Liver (tissue), 9 donors: ENCODE data around the gene ANGPTL7. TPM values are rescaled to one million over a fixed set of nuclear protein-coding genes. Genes with fewer than 3 reads are reported as not detected.
A peak's percentile ranks its signal among the peaks of the same experiment; 100 is the strongest.

Source experiments
- DNase-seq: peaks from one replicate; pipeline ENCODE4 v3.0.0-alpha.2; 2017; ENCODE audit warnings: low spot score
- H3K27ac ChIP-seq, 2 donors: one replicate each; pipeline ENCODE4 v1.7.0; 2013; ENCODE audit warnings: inconsistent platforms in 2 of 2, low read length in 2 of 2, control low read depth in 1 of 2, low read depth in 1 of 2, mild to moderate bottlenecking in 1 of 2
- H3K27me3 ChIP-seq, 4 donors: one replicate each; pipeline versions ENCODE4 v1.6.1 to v1.7.0; 2013; ENCODE audit warnings: low read length in 3 of 4, inconsistent platforms in 1 of 4, mild to moderate bottlenecking in 1 of 4, moderate library complexity in 1 of 4; ENCODE audit not compliant: control insufficient read depth in 4 of 4, insufficient read depth in 4 of 4
- H3K36me3 ChIP-seq, 4 donors: one replicate each; pipeline versions ENCODE4 v1.6.1 to v1.7.0; 2013; ENCODE audit warnings: low read length in 3 of 4, mild to moderate bottlenecking in 3 of 4, low read depth in 1 of 4, moderate library complexity in 1 of 4; ENCODE audit not compliant: control insufficient read depth in 4 of 4, insufficient read depth in 3 of 4
- H3K4me1 ChIP-seq, 4 donors: one replicate each; pipeline versions ENCODE4 v1.6.1 to v1.7.0; 2013; ENCODE audit warnings: low read length in 3 of 4, mild to moderate bottlenecking in 3 of 4, moderate library complexity in 1 of 4; ENCODE audit not compliant: control insufficient read depth in 4 of 4, insufficient read depth in 4 of 4
- H3K4me3 ChIP-seq, 3 donors: one replicate each; pipeline versions ENCODE4 v1.6.1 to v1.7.0; 2013; ENCODE audit warnings: low read length in 3 of 3, control low read depth in 1 of 3, low read depth in 1 of 3, mild to moderate bottlenecking in 1 of 3
- H3K9ac ChIP-seq, 2 donors: one replicate each; pipeline ENCODE4 v1.7.0; 2013; ENCODE audit warnings: low read length in 2 of 2, mild to moderate bottlenecking in 2 of 2, moderate library complexity in 2 of 2, control low read depth in 1 of 2, low read depth in 1 of 2
- H3K9me3 ChIP-seq, 4 donors: one replicate each; pipeline versions ENCODE4 v1.6.1 to v1.7.0; 2013; ENCODE audit warnings: low read length in 3 of 4; ENCODE audit not compliant: control insufficient read depth in 4 of 4
- EGR1 ChIP-seq, 2 donors: IDR thresholded peaks; 2 replicates each; pipeline ENCODE4 v1.6.1; 2016 to 2018; ENCODE audit warnings: antibody characterized with exemption in 2 of 2, low read depth in 2 of 2
- FOXA1 ChIP-seq: IDR thresholded peaks from 2 replicates; pipeline ENCODE4 v1.6.1; 2016; ENCODE audit warnings: antibody characterized with exemption
- FOXA2 ChIP-seq: IDR thresholded peaks from 2 replicates; pipeline ENCODE4 v1.6.1; 2016; ENCODE audit warnings: antibody characterized with exemption
- GABPA ChIP-seq, 2 donors: IDR thresholded peaks in 1 of 2; conservative IDR thresholded peaks in 1 of 2; 2 replicates each; pipeline ENCODE4 v1.6.1; 2016; ENCODE audit warnings: antibody characterized with exemption in 2 of 2, mild to moderate bottlenecking in 1 of 2, moderate library complexity in 1 of 2
- HNF4A ChIP-seq, 2 donors: conservative IDR thresholded peaks; 2 replicates each; pipeline ENCODE4 v1.6.1; 2016; ENCODE audit warnings: antibody characterized with exemption in 2 of 2, mild to moderate bottlenecking in 2 of 2
- HNF4G ChIP-seq: IDR thresholded peaks from 2 replicates; pipeline ENCODE4 v1.6.1; 2016; ENCODE audit warnings: antibody characterized with exemption
- JUND ChIP-seq, 2 donors: IDR thresholded peaks; 2 replicates each; pipeline ENCODE4 v1.6.1; 2016; ENCODE audit warnings: antibody characterized with exemption in 2 of 2
- NR2F2 ChIP-seq: IDR thresholded peaks from 2 replicates; pipeline ENCODE4 v1.6.1; 2016; ENCODE audit warnings: antibody characterized with exemption
- RAD21 ChIP-seq, 2 donors: IDR thresholded peaks; 2 replicates each; pipeline ENCODE4 v1.6.1; 2016; ENCODE audit warnings: antibody characterized with exemption in 2 of 2, mild to moderate bottlenecking in 2 of 2
- RXRA ChIP-seq, 2 donors: IDR thresholded peaks; 2 replicates each; pipeline ENCODE4 v1.6.1; 2017 to 2018; ENCODE audit warnings: antibody characterized with exemption in 2 of 2, mild to moderate bottlenecking in 1 of 2
- TAF1 ChIP-seq: conservative IDR thresholded peaks from 2 replicates; pipeline ENCODE4 v1.6.1; 2016; ENCODE audit warnings: antibody characterized with exemption, mild to moderate bottlenecking
- WGBS: extraction: QIAGEN DNeasy Blood & Tissue Kit; methylation state at CpG from one replicate; pipeline ENCODE4 v1.1.7; 2013; 5-methylcytosine and 5-hydroxymethylcytosine counted together
- polyA plus RNA-seq, 2 donors: library from polyadenylated mRNA; stranded (reverse) in 1 of 2; unstranded in 1 of 2; fragments of 200-250 nt in 1 of 2; fragments of >200 nt in 1 of 2; fragmentation: Nextera tagmentation in 1 of 2; extraction: Ambion mirVana in 1 of 2; gene quantifications; one replicate each; pipeline versions ENCODE4 v1.2.1 to v1.2.3, GENCODE V29; 2013 to 2015
- total RNA-seq, 2 donors: library from RNA; depleted of rRNA; stranded (reverse); fragments of >200 nt; gene quantifications; one replicate each; pipeline ENCODE4 v1.2.3, GENCODE V29; 2014
- TF ChIP-seq, protein P1 (sequence below): IDR thresholded peaks from 2 replicates; pipeline ENCODE4 v1.6.1; 2016; ENCODE audit warnings: antibody characterized with exemption
- TF ChIP-seq, protein P2 (sequence below): fragments of 150-350 bp; IDR thresholded peaks from 2 replicates; pipeline ENCODE4 v1.5.1; 2017; ENCODE audit warnings: improper control_type of control experiment, low read depth, low read length; ENCODE audit not compliant: missing input control
- TF ChIP-seq, protein P3 (sequence below): IDR thresholded peaks from 2 replicates; pipeline ENCODE4 v1.6.1; 2016; ENCODE audit warnings: antibody characterized with exemption
- TF ChIP-seq, protein P4 (sequence below): IDR thresholded peaks from 2 replicates; pipeline ENCODE4 v1.6.1; 2016; ENCODE audit warnings: antibody characterized with exemption, mild to moderate bottlenecking
- donor health status: healthy.
- donor health status: healthy.
- donor health status: healthy.
- donor health status: healthy.
- donor health status: healthy.

ANGPTL7 gene
- total and polyA plus RNA-seq, 4 donors = 0.06 to 0.07 TPM; not detected in 2

DNA sequence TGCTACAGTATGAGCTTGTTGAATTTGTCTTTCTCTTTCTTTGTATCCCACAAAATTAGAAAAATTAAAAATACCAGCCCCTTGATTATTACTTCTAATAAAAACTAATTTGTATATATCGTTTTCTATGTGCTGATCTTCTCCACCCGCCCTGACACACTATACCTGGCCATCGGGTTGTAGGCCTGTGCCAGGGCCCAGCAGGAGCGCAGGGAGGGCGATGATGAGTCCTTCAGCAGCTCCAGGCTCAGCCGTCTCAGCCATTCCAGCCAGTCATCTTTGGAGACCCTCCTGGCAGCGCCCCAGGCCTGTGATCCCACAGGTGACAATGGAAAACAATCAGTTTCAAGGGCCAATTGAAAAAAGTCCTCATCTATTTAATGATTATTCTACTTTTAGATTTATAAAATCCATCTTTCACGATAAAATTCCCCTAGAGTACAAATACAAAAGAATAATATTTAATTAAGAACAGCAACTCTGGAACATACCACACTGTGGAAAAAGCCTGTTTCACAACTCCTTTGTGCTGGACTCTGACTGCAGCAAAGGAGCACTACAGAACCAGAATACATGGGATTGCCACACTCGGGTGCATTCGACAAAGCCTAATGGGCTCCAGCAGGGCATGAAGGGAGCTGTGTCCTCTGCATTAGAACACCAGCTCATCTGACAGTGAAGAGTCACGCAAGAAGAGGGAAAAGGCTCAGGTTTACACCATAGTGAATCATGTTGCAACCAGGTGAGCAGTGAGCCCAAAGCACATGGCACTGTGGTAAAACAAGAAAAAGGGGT lies 15.4 kb downstream of the ANGPTL7 start:
- no peak for DNase-seq
- Histone ChIP-seq H3K4me3 (no peak overlapping the region), H3K36me3 (peaks cover 14 to 60% (median 30%) of the 10 kb centered on the region in 4 donors), H3K9ac (no peak overlapping the region), H3K27me3 (no peaks in the 10 kb centered on the region), H3K9me3 (no peaks in the 10 kb centered on the region), H3K4me1 (no peaks in the 10 kb centered on the region), H3K27ac (no peak overlapping the region)
- WGBS = 89% methylated on average over 11 of the region's 11 CpGs
- TF ChIP-seq FOXA1 (no peak), HNF4G (no peak), HNF4A (conservative IDR thresholded peaks at IDR 0.05) (peak; percentile 30 to 41), JUND (IDR thresholded peaks at IDR 0.05) (no peak)
- TF ChIP-seq, protein P1, sequence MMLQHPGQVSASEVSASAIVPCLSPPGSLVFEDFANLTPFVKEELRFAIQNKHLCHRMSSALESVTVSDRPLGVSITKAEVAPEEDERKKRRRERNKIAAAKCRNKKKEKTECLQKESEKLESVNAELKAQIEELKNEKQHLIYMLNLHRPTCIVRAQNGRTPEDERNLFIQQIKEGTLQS = no peak
- TF ChIP-seq, protein P2, sequence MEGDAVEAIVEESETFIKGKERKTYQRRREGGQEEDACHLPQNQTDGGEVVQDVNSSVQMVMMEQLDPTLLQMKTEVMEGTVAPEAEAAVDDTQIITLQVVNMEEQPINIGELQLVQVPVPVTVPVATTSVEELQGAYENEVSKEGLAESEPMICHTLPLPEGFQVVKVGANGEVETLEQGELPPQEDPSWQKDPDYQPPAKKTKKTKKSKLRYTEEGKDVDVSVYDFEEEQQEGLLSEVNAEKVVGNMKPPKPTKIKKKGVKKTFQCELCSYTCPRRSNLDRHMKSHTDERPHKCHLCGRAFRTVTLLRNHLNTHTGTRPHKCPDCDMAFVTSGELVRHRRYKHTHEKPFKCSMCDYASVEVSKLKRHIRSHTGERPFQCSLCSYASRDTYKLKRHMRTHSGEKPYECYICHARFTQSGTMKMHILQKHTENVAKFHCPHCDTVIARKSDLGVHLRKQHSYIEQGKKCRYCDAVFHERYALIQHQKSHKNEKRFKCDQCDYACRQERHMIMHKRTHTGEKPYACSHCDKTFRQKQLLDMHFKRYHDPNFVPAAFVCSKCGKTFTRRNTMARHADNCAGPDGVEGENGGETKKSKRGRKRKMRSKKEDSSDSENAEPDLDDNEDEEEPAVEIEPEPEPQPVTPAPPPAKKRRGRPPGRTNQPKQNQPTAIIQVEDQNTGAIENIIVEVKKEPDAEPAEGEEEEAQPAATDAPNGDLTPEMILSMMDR = no peak
- TF ChIP-seq, protein P3, sequence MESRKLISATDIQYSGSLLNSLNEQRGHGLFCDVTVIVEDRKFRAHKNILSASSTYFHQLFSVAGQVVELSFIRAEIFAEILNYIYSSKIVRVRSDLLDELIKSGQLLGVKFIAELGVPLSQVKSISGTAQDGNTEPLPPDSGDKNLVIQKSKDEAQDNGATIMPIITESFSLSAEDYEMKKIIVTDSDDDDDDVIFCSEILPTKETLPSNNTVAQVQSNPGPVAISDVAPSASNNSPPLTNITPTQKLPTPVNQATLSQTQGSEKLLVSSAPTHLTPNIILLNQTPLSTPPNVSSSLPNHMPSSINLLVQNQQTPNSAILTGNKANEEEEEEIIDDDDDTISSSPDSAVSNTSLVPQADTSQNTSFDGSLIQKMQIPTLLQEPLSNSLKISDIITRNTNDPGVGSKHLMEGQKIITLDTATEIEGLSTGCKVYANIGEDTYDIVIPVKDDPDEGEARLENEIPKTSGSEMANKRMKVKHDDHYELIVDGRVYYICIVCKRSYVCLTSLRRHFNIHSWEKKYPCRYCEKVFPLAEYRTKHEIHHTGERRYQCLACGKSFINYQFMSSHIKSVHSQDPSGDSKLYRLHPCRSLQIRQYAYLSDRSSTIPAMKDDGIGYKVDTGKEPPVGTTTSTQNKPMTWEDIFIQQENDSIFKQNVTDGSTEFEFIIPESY = no peak
- TF ChIP-seq, protein P4, sequence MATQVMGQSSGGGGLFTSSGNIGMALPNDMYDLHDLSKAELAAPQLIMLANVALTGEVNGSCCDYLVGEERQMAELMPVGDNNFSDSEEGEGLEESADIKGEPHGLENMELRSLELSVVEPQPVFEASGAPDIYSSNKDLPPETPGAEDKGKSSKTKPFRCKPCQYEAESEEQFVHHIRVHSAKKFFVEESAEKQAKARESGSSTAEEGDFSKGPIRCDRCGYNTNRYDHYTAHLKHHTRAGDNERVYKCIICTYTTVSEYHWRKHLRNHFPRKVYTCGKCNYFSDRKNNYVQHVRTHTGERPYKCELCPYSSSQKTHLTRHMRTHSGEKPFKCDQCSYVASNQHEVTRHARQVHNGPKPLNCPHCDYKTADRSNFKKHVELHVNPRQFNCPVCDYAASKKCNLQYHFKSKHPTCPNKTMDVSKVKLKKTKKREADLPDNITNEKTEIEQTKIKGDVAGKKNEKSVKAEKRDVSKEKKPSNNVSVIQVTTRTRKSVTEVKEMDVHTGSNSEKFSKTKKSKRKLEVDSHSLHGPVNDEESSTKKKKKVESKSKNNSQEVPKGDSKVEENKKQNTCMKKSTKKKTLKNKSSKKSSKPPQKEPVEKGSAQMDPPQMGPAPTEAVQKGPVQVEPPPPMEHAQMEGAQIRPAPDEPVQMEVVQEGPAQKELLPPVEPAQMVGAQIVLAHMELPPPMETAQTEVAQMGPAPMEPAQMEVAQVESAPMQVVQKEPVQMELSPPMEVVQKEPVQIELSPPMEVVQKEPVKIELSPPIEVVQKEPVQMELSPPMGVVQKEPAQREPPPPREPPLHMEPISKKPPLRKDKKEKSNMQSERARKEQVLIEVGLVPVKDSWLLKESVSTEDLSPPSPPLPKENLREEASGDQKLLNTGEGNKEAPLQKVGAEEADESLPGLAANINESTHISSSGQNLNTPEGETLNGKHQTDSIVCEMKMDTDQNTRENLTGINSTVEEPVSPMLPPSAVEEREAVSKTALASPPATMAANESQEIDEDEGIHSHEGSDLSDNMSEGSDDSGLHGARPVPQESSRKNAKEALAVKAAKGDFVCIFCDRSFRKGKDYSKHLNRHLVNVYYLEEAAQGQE = no peak

- Histone ChIP-seq H3K9ac (no peak overlapping the region), H3K4me3 (no peak overlapping the region), H3K27ac (no peak overlapping the region), H3K4me1 (peaks cover 0 to 5% (median 0%) of the 10 kb centered on the region in 4 donors), H3K36me3 (peaks cover 13 to 83% (median 46%) of the 10 kb centered on the region in 4 donors), H3K9me3 (no peaks in the 10 kb centered on the region), H3K27me3 (no peaks in the 10 kb centered on the region)
- WGBS = 85% methylated on average over 6 of the region's 6 CpGs
- no peak for DNase-seq
- TF ChIP-seq RAD21 (IDR thresholded peaks at IDR 0.05) (no peak), TAF1 (no peak), FOXA2 (no peak), GABPA (IDR thresholded peaks at IDR 0.05 in 1 of 2, conservative IDR thresholded peaks at IDR 0.05 in 1 of 2) (no peak), NR2F2 (no peak), EGR1 (IDR thresholded peaks at IDR 0.05; ENCODE audit: low read depth in 2 of 2) (no peak), RXRA (IDR thresholded peaks at IDR 0.05) (no peak), HNF4G (no peak)
- TF ChIP-seq, protein P3 = no peak
- TF ChIP-seq, protein P2 = no peak
These were observed 18.9 kb downstream of the ANGPTL7 start for GRCh38 chr1:11207898-11208611.
